GM21717 (cell line): ENCODE results near the gene ACTMAP.

Experiments
- ATAC-seq: cut with Tn5 transposase; IDR thresholded peaks from one replicate; pipeline ENCODE4 v1.9.1; 2021; ENCODE audit warnings: mild to moderate bottlenecking, moderate library complexity; ENCODE audit not compliant: unreplicated experiment

ACTMAP gene

GRCh38 chr19:40721936-40722661 is 28.2 kb downstream of the ACTMAP start:
- ATAC-seq, result no peak

DNA sequence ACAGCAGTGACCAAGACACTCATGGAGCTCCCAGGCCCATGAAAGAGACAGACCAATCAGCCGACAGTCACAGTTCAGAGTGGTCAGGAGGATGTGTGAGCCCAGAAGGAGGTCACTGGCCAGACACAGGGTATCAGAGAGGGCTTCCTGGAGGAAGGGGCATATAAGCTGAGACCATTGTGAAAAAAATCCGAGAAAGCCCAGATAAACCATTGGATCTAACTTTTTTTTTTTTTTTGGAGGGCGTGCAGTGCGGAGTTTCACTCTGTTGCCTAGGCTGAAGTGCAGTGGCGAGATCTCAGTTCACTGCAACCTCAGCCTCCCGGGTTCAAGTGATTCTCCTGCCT is 29.2 kb downstream of the ACTMAP start:
- ATAC-seq, result no peak

- no peak for ATAC-seq
Observed at GRCh38 chr19:40719414-40719894, 30.8 kb downstream of the ACTMAP start.

- ATAC-seq, result no peak
Observed at GRCh38 chr19:40718774-40719391, 31.4 kb downstream of the ACTMAP start.

- no peak for ATAC-seq
Observed at GRCh38 chr19:40717880-40718773, 32.1 kb downstream of the ACTMAP start.

GRCh38 chr19:40717325-40717879 is 32.9 kb downstream of the ACTMAP start:
- ATAC-seq, result peak; percentile 2

DNA sequence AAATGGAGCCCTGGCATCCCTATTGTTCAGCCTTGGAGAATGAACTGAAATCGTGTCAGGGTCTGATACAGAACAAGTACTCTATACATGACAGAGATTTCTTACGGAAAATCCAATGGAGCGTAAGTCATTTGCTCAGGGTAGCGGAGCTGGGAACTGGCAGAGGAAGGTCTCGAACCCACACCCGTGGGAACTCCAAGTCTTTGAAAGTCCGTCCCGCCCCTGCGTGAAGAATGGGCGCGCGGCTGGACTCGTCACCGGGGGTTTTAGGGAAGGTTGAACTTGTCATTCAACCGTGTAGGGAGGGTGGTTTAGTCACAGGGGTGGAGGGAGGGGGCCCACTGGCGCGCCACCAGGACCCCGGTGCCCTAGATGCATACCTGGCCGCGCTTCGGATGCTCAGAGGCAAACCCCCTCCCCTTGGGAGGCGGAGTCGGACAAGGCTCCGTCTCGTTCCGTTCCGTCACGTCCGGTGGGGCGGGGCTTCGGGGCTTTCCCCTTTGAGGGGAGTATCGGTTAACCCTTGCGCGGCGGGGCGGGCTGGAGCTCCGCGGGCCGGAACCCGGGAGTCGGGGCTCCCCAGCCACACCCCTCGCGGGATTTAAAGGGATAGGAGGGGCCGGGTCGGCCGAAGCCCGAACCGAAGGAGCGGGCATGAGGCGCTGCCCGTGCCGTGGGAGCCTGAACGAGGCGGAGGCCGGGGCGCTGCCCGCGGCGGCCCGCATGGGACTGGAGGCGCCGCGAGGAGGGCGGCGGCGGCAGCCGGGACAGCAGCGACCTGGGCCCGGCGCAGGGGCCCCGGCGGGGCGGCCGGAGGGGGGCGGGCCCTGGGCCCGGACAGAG is 33.6 kb downstream of the ACTMAP start, which contains the start of the genes COQ8B and ITPKC:
Gene COQ8B (minus strand): TSS at position 405 of the 843 bp plus-strand sequence. CDS start 2,254 bp downstream, outside the sequence.
Gene ITPKC (plus strand): TSS at position 631 of the 843 bp plus-strand sequence. CDS start 24 bp downstream, at position 655.
- ATAC-seq, result peak; percentile 56

DNA sequence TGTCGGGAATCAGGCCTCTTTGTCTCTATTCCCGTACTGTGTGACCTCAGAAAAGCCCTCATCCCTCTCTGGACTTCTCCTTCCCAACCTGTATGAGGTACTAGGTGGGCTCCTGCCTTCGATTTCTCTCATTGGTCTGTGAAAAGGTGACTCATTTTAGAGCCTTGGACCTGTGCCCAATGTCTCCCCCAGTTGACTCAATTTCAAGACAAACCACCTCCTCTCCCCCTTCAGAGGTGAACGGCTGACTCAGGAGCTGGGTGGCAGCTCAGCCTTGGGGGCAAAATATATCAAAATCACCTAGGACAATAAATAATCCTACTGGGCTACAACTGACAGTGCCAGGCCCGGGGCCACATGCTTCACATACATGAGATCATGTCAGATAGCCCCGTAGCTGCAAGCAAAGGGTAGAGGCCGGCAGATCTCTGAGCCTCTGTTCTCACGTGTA is 34.2 kb downstream of the ACTMAP start:
- ATAC-seq, result no peak

GRCh38 chr19:40714441-40715299 is 35.6 kb downstream of the ACTMAP start:
- ATAC-seq, result peak; percentile 48

DNA sequence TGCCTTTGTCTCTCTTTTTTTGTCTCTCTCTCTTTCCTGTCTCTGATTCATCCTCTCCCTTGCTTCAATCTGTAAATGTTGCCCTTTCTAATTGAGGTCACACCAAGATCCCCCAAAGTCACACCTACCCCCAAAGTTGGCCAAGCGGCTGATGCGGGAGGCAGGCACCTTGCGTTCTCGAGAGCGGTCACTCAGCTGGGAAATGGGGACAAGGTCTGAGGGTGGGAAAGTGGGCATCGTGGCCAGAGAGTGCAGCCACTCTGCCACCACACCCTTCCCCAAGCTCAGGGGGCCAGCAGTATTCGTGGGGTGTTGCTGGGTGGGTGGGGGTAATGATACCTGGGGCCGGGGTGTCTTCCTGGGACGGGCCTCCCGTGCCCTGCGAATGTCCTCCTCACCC is 36.3 kb downstream of the ACTMAP start:
- ATAC-seq, result no peak

- no peak for ATAC-seq
Observed at GRCh38 chr19:40709817-40710216, 40.5 kb downstream of the ACTMAP start.

DNA sequence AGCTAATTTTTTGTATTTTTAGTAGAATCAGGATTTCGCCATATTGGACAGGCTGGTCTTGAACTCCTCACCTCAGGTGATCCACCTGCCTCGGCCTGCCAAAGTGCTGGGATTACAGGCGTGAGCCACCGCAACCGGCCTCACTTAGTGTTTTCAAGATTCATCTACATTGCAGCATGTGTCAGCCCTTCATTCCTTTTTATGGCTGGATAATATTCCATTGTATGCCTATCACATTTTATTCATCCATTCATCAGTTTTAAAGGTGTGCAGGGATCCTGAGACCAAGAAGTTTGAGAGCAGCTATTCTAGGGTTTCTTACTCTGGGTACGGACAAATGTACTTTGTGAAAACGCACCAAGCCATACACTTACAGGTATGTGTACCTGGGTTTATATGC is 42.7 kb downstream of the ACTMAP start:
- ATAC-seq, result no peak

DNA sequence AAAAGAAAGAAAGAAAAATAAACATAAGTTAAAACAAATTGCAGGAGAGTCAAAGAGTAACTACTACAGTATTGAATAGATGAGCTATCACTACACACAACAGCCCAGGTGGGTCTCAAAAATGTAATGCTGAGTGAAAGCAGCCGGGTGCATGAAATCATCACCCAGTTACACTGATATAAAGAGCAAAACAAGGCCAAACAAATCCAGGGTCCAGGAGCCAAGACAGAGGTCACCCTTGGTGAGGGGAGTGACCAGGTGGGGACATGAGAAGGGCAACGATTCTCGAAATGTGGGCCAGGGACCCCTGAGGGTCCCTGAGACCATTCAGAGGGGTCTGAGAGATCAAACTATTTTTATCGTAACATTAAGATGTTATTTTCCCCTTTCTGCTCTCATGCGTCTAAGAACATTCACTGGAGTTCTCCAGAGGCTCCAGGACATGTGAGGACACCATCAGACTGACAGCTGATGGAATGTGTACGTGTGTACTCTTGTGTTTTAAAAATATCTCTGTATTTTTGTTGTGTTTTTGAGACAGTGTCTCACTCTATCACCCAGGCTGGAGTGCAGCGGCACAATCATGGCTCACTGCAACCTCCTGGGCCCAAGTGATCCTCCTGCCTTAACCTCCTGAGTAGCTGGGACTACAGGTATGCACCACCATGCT is 44.2 kb downstream of the ACTMAP start:
- ATAC-seq, result no peak

DNA sequence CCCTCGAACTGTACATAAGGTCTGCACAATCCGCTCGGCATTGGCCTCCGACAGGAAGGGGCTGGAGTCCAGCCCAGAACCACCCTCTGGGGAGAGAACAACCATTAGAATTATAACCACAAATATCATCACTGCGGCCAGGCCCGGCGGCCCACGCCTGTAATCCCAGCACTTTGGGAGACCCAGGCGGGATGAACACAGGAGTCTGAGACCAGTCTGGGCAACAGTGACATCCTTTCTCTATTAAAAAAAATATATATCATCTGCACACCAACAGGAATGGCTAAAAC is 45.0 kb downstream of the ACTMAP start:
- no peak for ATAC-seq

- no peak for ATAC-seq
Observed at GRCh38 chr19:40704491-40705361, 45.6 kb downstream of the ACTMAP start.

DNA sequence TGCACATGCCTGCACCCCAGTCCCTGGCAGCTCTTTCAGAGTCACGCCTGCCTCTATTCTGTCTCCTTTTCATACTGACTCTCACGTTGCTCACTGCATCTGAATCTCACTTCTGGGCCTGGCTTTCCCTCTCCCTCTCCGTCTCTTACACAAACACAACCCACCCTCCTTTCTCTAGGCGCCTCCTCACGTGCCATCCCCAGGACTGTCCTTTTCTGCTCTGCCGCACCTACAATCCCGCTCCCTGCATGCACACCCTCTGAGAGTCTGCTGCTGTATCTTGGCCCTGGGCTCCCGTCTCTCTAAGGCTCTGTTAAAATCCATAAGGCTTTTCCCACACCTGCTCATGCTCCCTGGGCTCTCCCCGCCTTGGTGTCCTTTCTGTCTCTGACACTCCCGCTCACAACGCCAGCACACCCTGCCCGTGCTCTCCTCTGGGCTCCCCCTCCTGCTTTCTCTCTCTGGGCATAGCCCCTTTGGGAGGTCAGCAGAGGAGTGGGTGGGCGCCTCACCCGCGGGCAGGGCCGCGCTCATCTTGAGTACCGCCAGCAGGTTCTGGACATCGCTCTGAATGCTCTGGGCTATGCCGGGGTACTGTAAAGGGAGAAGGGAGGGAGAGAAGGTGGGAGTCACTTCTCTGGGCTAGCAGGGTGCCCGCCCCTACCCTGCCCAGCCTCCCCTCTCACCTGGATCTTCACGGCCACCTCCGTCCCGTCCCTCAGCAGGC is 47.1 kb downstream of the ACTMAP start:
- no peak for ATAC-seq

- no peak for ATAC-seq
Observed at GRCh38 chr19:40702337-40703012, 47.8 kb downstream of the ACTMAP start.
